ENCODE measurements around the gene CYGB.

The CYGB gene

DNA sequence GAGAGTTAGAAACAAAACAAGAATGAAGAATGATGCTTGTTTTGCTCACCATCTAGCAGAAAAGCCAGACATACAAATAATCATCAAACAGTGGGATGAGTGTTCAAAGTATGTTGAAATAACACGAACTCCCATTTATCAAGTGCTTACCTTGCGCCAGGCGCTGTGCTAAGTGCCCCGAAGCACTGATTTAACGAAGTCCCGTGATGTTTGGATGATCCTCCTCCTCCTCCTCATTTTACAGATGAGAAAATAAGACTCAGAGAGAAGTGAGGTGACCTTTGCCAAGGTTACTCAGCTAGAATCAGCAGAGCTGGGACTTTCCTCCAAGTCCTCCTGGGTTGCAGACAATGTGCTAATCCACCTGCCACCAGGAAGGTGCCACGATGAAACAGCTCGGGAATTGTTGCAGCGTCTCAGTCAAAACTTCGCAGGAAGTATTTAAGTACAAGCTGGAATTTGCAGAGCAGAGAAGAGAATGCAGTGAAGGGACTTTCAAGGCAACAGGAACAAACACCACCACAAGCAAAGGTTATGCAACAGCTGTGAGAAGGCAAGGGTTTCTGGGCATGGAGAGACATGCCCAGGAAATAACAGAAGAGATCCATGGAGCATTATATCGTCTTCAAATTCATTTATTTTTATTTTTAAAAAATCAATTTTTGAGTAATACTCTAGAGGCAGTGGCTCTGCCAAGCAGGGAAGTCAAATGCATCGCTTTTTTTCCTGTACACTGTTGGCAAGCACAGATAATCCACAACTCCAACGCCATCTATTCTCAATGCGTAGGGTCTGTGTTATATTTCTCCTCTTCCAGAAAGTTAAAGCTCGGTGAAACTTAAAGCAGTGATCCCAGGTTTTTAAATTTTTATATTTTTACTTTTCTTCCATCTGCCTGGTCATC lies 13.5 kb upstream of the CYGB start:
- no peaks in the 10 kb centered on the region for H3K79me2 ChIP-seq (ENCODE audit: control insufficient read depth, low read length)
- no peak for TF ChIP-seq EZH2phosphoT487 (IDR thresholded peaks at IDR 0.05; ENCODE audit: borderline replicate concordance, low read length)
- TF ChIP-seq, protein P1, sequence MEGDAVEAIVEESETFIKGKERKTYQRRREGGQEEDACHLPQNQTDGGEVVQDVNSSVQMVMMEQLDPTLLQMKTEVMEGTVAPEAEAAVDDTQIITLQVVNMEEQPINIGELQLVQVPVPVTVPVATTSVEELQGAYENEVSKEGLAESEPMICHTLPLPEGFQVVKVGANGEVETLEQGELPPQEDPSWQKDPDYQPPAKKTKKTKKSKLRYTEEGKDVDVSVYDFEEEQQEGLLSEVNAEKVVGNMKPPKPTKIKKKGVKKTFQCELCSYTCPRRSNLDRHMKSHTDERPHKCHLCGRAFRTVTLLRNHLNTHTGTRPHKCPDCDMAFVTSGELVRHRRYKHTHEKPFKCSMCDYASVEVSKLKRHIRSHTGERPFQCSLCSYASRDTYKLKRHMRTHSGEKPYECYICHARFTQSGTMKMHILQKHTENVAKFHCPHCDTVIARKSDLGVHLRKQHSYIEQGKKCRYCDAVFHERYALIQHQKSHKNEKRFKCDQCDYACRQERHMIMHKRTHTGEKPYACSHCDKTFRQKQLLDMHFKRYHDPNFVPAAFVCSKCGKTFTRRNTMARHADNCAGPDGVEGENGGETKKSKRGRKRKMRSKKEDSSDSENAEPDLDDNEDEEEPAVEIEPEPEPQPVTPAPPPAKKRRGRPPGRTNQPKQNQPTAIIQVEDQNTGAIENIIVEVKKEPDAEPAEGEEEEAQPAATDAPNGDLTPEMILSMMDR (IDR thresholded peaks at IDR 0.05; ENCODE audit: low read depth, low read length, poor library complexity, severe bottlenecking), result no peak
- no peaks in the 10 kb centered on the region; the same call in 1 of the 2 replicates for H3F3A ChIP-seq (ENCODE audit: control insufficient read depth, insufficient read depth)
- H3K9me3 ChIP-seq (ENCODE audit: control insufficient read depth, insufficient read depth, low read length), result no peaks in the 10 kb centered on the region
- no peaks in the 10 kb centered on the region for H3K9me2 ChIP-seq (replicated peaks; ENCODE audit: control insufficient read depth, low read length)
- no peaks in the 10 kb centered on the region for H3K36me3 ChIP-seq (ENCODE audit: control insufficient read depth, low read length)
- no peak overlapping the region for H3K4me3 ChIP-seq (ENCODE audit: low read length)
- H3K27me3 ChIP-seq (ENCODE audit: control insufficient read depth, low read length), result peaks cover 5% of the 10 kb centered on the region; the same call in 1 of the 2 replicates
- no peaks in the 10 kb centered on the region for H4K20me1 ChIP-seq (ENCODE audit: control insufficient read depth, insufficient read depth, low read depth, low read length)
- H3K4me2 ChIP-seq (ENCODE audit: low read length), result no peak overlapping the region
- peaks cover 16% of the 10 kb centered on the region for H3K4me1 ChIP-seq (ENCODE audit: control insufficient read depth, low read length)
- H3K27ac ChIP-seq (ENCODE audit: low read depth, low read length), result no peak overlapping the region

DNA sequence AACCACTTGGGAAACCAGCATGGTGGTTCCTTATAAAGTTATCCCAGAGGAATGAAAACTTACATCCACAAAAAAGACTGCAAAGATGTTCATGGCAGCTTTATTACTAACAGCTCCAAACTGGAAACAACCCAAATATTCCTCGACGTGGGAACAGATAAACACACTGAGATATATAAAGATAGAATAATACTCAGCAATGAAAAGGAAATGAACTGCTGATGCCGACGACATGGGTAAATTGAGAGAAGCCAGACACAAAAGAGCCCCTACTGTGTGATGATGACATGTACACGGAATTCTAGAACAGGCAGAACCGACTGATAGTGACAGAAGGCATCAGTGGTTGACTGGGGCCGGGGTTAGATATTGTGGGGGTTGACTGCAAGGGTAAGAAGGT lies 12.0 kb upstream of the CYGB start:
- no peak overlapping the region for H3K4me3 ChIP-seq (ENCODE audit: low read length)
- TF ChIP-seq, protein P1 (IDR thresholded peaks at IDR 0.05; ENCODE audit: low read depth, low read length, poor library complexity, severe bottlenecking), result no peak
- no peak for TF ChIP-seq EZH2phosphoT487 (IDR thresholded peaks at IDR 0.05; ENCODE audit: borderline replicate concordance, low read length)
- no peaks in the 10 kb centered on the region for H3K79me2 ChIP-seq (ENCODE audit: control insufficient read depth, low read length)
- H3K4me1 ChIP-seq (ENCODE audit: control insufficient read depth, low read length), result peaks cover 16% of the 10 kb centered on the region
- no peaks in the 10 kb centered on the region for H4K20me1 ChIP-seq (ENCODE audit: control insufficient read depth, insufficient read depth, low read depth, low read length)
- no peaks in the 10 kb centered on the region for H3K9me2 ChIP-seq (replicated peaks; ENCODE audit: control insufficient read depth, low read length)
- H3K36me3 ChIP-seq (ENCODE audit: control insufficient read depth, low read length), result no peaks in the 10 kb centered on the region
- H3F3A ChIP-seq (ENCODE audit: control insufficient read depth, insufficient read depth), result no peaks in the 10 kb centered on the region
- H3K27ac ChIP-seq (ENCODE audit: low read depth, low read length), result no peak overlapping the region
- peaks cover 14% of the 10 kb centered on the region for H3K27me3 ChIP-seq (ENCODE audit: control insufficient read depth, low read length)
- no peak overlapping the region for H3K4me2 ChIP-seq (ENCODE audit: low read length)
- H3K9me3 ChIP-seq (ENCODE audit: control insufficient read depth, insufficient read depth, low read length), result no peaks in the 10 kb centered on the region

DNA sequence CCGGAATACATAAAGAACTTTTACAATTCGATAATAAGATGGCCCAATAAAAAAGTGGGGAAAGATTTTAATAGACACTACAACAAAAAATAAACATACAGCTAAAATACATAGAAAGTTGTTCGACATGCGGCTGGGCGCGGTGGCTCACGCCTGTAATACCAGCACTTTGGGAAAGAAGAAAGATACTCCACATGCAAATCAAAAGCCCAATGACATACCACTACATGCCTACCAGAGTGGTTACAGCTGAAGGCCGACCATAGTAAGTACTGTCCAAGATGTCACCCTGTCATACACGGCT lies 11.7 kb upstream of the CYGB start:
- Histone ChIP-seq H3F3A (ENCODE audit: control insufficient read depth, insufficient read depth) (no peaks in the 10 kb centered on the region), H3K4me1 (ENCODE audit: control insufficient read depth, low read length) (peaks cover 15% of the 10 kb centered on the region), H4K20me1 (ENCODE audit: control insufficient read depth, insufficient read depth, low read depth, low read length) (no peaks in the 10 kb centered on the region), H3K9me3 (ENCODE audit: control insufficient read depth, insufficient read depth, low read length) (no peaks in the 10 kb centered on the region), H3K4me2 (ENCODE audit: low read length) (no peak overlapping the region), H3K9me2 (replicated peaks; ENCODE audit: control insufficient read depth, low read length) (no peaks in the 10 kb centered on the region), H3K27me3 (ENCODE audit: control insufficient read depth, low read length) (peaks cover 17% of the 10 kb centered on the region), H3K36me3 (ENCODE audit: control insufficient read depth, low read length) (no peaks in the 10 kb centered on the region), H3K4me3 (ENCODE audit: low read length) (no peak overlapping the region), H3K79me2 (ENCODE audit: control insufficient read depth, low read length) (no peaks in the 10 kb centered on the region), H3K27ac (ENCODE audit: low read depth, low read length) (no peak overlapping the region)
- TF ChIP-seq, protein P1 (IDR thresholded peaks at IDR 0.05; ENCODE audit: low read depth, low read length, poor library complexity, severe bottlenecking), result no peak
- TF ChIP-seq EZH2phosphoT487 (IDR thresholded peaks at IDR 0.05; ENCODE audit: borderline replicate concordance, low read length), result no peak

Measured in DOHH2 (cell line).